DMS53 treated with DMSO at 0.1 percent for 48 hours (cell line): ENCODE data around the gene BTBD19.

Experiments
- DNase-seq: peaks from one replicate; lab custom pipeline; 2025; ENCODE audit not compliant: unreplicated experiment; lab: John Stamatoyannopoulos, UW

The BTBD19 gene

GRCh38 chr1:44853201-44853600 is 44.9 kb downstream of the BTBD19 start:
- no peak for DNase-seq

GRCh38 chr1:44854970-44855369 is 46.6 kb downstream of the BTBD19 start:
- DNase-seq, result no peak

GRCh38 chr1:44855742-44856141 is 47.4 kb downstream of the BTBD19 start:
- DNase-seq, result no peak

GRCh38 chr1:44857446-44857845 is 49.1 kb downstream of the BTBD19 start:
- no peak for DNase-seq

- no peak for DNase-seq
Measured at GRCh38 chr1:44860331-44860730, 52.0 kb downstream of the BTBD19 start.

- DNase-seq, result no peak
Measured at GRCh38 chr1:44860891-44861425, 52.6 kb downstream of the BTBD19 start.

GRCh38 chr1:44862829-44863401 is 54.6 kb downstream of the BTBD19 start:
- no peak for DNase-seq
